Activated CD4-positive, CD25-positive, alpha-beta regulatory T cell (primary cell): ENCODE data around the gene ZCCHC13.
"Not testable (repeated sequence)": the region's sequence is repeated elsewhere in the genome, so short reads cannot be mapped to it uniquely, and the experiment has no call there.

Experiments
- DNase-seq, 4 experiments: peaks; one replicate each; lab custom pipeline; 2025; lab: John Stamatoyannopoulos, UW

The ZCCHC13 gene

DNA sequence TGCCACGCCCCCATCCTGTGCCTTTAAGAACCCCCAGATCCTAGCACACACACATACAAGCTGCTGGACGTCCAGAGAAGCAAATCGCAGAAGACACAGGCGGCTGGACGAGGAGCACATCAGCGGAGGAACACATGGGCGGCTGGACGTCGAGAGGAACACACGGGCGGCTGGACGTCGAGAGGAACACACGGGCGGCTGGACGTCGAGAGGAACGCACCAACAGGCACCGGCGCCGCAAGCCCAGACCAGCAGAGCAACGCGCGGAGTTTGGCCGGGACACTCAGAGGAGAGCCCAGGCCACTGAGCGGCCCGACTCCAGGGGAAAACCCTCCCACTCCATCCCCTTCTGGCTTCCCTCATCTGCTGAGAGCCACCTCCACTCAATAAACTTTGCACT is 17.2 kb downstream of the ZCCHC13 start:
- DNase-seq: no peak

DNA sequence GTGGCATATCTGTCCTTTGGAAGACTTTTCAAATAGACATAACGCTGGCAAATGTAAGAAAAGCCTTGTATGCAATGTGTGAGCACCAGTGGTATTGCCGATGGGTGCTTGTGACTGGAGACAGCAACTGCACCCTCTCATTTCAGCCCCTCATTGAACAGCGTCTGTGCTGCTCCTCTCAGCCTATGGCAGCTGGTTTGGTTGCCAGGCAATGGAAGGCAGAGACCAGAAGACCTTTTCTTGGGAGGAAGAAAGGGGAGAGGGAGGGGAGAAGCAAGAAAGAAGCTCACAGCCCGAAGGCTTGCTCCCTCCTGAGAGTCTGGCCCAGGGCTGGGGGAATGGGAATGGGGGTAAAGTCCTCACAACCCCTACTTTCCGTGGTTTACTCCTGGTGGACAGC is 20.2 kb downstream of the ZCCHC13 start:
- no peak for DNase-seq

DNA sequence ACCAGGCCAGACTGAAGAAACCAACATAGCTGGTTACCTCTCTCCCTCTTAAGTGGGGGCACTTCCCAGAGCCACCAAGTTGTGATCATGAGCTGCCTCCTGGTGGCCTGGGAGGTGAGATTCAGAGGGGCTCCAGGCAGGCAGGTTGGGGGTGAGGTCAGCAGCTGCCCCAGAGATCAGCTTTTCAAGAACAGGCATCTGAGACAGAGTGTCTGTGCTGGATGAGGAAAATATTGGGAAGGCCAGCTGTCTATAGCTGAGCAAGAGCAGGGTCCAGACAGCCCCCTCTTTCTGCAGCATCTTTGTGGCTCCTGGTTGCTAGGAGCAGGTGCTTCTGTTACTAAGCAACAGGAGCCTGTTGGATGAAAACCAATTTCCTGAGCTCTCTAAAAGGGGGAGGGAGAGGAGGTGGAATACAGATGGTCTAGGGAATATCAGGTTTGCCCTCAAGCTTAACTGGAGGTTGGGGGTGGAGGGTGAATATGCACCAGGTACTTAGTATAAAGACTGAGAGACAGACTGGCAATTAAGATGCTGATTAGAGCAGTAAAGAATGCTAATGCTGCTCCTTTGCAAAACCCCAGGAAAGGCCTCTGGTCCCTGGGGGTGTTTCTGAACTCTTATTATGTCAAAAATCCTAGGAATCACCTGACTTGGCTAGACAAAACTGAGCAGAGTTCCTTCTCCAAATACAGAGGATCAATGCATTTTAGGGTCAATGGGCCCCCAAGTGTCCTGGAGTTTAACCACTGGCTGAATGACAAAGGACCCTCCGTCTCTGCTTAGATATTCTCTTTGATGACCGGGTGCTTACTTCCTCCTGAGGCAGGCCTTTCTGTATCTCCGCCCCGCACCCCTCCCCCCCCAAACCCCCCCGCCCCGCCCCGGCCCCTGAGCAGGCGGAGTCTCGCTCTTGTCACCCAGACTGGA is 21.4 kb downstream of the ZCCHC13 start:
- no peak for DNase-seq

DNA sequence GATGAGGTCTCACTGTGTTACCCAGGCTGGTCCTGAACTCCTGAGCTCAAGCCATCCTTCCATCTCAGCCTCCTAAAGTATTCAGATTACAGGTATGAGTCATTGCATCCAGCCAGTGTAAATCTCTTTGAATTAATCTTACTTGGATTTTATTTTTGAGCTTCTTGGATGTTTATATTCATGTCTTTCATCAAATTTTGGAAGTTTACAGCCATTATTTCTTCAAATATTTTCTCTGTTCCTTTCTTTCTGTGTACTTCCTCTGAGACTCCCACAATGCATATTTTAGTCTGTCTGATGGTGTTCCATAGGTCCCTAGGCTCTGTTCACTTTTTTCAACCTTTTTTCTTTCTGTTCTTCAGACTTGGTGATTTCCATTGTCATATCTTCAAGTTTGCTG is 34.9 kb downstream of the ZCCHC13 start:
- no peak for DNase-seq

DNA sequence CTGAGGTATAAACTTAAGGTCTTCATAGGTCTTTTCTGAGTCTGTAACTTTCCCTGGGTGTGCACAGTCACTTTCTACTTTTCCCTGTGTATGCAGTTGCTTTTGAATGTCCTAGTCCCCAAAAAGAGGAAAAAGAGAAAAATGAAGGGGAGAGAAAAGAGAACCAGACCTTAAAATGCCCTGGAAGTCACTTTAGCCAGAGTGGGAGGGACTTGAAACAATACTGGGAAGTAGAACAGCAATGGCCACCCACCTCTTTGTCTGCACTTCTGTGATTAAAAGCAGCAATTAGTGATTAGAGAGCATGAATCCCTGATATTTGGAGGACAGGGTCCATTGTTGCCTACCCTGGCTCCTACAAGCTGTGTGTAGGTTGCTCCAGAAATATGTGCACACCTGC is 36.1 kb downstream of the ZCCHC13 start:
- no peak for DNase-seq

DNA sequence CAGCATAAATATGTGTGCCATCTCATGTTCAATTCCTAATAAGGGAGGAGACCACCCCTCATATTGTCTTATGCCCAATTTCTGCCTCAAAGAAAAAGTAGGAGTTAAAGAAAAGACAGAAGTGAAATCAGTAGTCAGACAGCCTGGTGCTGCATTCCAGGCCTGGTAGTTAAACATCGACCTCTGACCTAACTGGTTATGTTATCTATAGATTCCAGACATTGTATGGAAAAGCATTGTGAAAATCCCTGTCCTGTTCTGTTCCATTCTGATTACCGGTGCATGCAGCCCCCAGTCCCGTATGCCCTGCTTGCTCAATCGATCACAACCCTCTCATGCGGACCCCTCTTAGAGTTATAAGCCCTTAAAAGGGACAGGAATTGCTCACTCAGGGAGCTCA is 38.2 kb downstream of the ZCCHC13 start:
- DNase-seq: not testable (repeated sequence)

DNA sequence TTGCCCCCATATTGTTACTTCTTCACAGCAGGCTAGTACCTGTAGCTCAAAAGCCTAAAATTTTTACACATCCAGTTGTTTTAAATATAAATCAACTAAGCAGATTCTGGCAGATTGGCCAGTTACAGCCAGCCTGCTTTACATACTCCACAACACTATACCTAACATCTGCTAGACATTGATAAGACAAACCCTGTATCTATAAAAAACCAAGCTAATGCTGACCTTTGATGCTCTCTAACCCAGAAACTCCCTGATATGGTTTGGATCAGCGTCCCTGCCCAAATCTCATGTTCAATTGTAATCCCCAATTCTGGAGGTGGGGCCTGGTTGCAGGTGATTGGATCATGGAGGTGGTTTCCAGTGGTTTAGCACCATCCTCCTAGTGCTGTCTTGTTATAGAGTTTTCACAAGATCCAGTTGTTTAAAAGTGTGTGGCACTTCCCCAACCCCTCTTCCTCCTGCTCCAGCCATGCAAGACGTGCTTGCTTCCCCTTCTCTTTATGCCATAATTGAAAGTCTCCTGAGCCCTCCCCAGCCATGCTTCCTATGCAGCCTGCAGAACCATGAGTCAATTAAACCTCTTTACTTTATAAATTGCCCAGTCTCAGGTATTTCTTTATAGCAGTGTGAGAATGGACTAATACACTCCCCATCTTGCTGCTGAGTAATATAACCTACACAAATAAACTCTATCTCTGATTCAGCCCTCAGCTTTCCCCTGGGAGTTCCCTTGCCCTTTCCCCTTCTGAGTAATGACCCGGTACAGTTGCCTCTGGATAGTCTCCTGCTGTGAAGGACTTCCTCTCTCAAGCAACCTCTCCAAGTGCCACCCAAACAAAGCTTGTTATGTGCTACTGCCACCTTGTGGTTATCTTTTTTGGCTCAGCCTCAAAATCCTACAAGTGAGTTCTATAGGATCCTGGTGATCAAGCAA is 39.6 kb downstream of the ZCCHC13 start:
- peak in 2 of 4 experiments; percentile 0 to 2 for DNase-seq

DNA sequence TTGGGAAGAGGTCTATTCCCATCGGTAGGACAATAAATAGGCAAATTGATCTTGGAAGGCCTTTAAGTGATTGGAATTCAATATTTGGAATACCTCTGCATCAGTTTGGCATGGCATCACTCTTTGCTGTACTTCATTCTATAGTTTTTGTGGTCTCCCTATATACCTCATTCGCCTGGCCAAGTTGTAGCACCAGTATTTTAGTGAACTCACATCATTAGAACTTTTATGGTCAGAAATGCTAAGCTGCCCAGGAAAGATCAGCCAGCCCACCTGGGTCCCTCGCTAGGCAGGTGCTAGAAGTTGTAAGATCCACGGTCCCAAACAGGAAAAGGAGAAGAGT is 40.3 kb downstream of the ZCCHC13 start:
- no peak for DNase-seq

DNA sequence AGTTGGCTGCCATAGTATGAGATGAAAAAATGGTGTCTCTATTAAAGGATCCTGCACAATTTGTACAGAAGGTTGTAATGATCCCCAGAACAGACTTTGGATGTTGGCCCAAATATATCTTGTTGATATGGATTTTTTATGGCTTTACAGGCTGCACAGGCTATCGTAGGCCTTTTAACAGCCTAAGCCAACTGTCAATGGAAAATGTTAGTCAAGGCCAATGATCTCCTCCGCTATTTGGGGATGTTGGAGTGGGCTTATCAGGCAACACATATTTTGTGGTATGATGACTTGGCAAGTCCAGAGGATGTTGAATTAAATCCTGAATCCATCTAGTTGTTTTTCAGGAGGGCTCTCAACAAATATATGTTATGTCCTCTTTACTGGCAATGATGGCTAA is 42.1 kb downstream of the ZCCHC13 start:
- no peak for DNase-seq

DNA sequence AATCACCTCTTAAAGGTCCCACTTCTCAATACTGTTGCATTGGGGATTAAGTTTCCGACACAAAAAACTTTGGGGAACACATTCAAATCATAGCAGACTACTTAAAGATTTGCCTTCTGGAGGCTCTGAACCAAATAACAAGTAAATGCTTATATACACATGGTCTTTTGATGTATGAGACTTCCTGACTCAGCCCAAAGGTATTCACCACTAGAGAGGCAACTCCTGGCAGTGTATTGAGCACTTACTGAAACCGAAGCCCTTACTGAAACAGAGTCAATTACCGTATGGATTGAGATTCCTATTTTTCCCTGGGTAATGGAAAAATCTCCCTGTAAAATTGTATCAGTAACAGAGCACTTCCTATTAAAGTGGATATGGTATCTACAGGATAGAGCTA is 45.4 kb downstream of the ZCCHC13 start:
- DNase-seq: no peak

DNA sequence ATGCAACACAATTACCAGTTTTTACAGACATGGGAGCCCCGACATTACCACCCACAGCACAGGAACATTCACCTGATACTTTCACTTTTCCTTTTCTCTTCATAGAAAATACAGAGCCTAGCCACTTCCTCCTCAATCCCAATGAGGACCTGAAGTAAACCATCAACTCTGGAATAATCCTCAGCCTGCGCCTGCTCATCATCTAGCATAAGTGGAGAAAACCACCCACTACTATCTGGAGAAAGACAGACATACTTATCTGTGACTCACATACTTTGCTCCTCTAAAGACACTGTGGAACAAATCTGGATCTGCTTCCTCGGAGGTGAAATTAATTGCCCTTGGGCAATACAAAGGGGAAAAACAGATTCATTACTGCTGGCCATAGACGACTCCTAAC is 47.8 kb downstream of the ZCCHC13 start:
- DNase-seq: no peak

DNA sequence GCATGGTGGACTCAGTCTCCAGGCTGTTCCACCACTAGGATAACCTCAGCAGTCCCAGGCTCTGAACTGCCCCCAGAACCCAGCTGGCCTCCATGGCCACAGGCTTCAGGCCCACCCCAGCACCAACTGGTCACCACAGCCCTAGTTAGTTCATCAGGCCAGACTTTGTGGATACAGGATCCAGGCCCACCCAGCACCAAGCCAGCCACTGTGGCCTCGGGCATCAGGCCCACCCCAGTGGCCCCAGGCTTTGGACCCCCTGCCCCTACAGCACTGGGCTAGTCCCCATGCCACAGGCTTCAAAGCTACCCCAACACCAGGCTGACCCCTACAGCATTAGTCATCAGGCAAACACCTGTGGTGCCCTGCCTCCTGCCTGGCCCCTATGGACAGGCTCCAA is 50.0 kb downstream of the ZCCHC13 start:
- no peak for DNase-seq
